ENCODE data around the gene TYMS.

Gene TYMS

DNA sequence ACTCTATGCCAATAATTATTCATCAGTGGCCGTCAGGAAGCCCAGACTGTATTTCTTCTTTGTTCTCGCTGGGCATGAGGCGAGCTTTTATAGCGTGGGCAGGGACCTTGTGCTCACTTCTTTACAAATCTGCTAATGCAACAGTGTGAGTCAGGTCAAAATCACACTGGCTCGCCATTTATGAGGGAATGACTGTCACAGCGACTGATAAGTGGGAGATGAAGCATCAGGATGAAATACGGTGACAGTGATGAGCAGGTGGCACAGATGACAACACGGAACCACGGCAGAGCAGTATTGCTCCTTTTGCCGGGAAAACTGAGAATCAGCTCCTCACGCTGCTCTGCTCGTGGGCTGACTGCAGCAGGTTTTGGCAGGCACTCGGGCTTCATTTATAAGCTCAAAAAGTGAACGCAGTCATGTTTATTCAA is 20.5 kb downstream of the TYMS start:
- no peaks in the 10 kb centered on the region for H3K27me3 ChIP-seq (ENCODE audit: insufficient read depth, poor library complexity, severe bottlenecking)
- no peak overlapping the region for H3K27ac ChIP-seq (replicated peaks)
- no peak for TF ChIP-seq CTCF (IDR thresholded peaks at IDR 0.05; ENCODE audit: insufficient read depth, low read length)
- TF ChIP-seq GABPA (IDR thresholded peaks at IDR 0.05; ENCODE audit: low read depth): no peak
- TF ChIP-seq, protein P1, sequence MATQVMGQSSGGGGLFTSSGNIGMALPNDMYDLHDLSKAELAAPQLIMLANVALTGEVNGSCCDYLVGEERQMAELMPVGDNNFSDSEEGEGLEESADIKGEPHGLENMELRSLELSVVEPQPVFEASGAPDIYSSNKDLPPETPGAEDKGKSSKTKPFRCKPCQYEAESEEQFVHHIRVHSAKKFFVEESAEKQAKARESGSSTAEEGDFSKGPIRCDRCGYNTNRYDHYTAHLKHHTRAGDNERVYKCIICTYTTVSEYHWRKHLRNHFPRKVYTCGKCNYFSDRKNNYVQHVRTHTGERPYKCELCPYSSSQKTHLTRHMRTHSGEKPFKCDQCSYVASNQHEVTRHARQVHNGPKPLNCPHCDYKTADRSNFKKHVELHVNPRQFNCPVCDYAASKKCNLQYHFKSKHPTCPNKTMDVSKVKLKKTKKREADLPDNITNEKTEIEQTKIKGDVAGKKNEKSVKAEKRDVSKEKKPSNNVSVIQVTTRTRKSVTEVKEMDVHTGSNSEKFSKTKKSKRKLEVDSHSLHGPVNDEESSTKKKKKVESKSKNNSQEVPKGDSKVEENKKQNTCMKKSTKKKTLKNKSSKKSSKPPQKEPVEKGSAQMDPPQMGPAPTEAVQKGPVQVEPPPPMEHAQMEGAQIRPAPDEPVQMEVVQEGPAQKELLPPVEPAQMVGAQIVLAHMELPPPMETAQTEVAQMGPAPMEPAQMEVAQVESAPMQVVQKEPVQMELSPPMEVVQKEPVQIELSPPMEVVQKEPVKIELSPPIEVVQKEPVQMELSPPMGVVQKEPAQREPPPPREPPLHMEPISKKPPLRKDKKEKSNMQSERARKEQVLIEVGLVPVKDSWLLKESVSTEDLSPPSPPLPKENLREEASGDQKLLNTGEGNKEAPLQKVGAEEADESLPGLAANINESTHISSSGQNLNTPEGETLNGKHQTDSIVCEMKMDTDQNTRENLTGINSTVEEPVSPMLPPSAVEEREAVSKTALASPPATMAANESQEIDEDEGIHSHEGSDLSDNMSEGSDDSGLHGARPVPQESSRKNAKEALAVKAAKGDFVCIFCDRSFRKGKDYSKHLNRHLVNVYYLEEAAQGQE (IDR thresholded peaks at IDR 0.05; ENCODE audit: insufficient replicate concordance, low read depth): no peak
- no peak for TF ChIP-seq SPI1 (IDR thresholded peaks at IDR 0.05; ENCODE audit: borderline replicate concordance, low read depth)
- 0 out of 2 replicates have a peak, but pooled peaks have one; percentile 5 for TF ChIP-seq POLR2AphosphoS5 (IDR thresholded peaks at IDR 0.05; ENCODE audit: low read depth)
- no peak overlapping the region for H3K4me3 ChIP-seq (replicated peaks; ENCODE audit: insufficient read depth, low read length)
- no peak for DNase-seq (ENCODE audit: low read depth in 1 of 2, low spot score in 1 of 2)

- no peak for DNase-seq (ENCODE audit: low read depth in 1 of 2, low spot score in 1 of 2)
- no peak overlapping the region for H3K4me3 ChIP-seq (replicated peaks; ENCODE audit: insufficient read depth, low read length)
- H3K27ac ChIP-seq (replicated peaks): no peak overlapping the region
Measured at GRCh38 chr18:678482-679182, 21.2 kb downstream of the TYMS start.

DNA sequence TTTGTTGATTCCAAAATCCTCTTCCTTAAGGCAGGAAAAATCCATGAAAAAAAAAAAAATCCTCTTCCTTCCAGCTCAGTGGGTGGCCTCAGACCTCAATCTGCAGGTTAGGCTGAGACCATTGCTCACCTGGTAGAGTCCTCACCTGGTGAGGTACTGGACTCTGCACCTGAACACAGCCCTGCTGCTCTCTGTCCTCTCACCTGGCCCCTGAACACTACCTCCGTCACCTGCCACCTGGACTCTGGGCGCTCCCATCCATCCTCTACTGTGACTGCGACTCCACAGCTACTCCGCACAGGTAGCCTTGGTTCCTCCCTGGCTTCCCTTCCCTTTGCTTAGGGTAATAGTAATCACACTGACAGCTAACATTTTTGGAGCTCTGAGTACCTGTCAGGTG is 22.1 kb downstream of the TYMS start:
- DNase-seq (ENCODE audit: low read depth in 1 of 2, low spot score in 1 of 2): no peak
- H3K4me3 ChIP-seq (replicated peaks; ENCODE audit: insufficient read depth, low read length): no peak overlapping the region
- no peak overlapping the region for H3K27ac ChIP-seq (replicated peaks)
- no peaks in the 10 kb centered on the region for H3K27me3 ChIP-seq (ENCODE audit: insufficient read depth, poor library complexity, severe bottlenecking)
- TF ChIP-seq GABPA (IDR thresholded peaks at IDR 0.05; ENCODE audit: low read depth) (no peak), CTCF (IDR thresholded peaks at IDR 0.05; ENCODE audit: insufficient read depth, low read length) (no peak)
- TF ChIP-seq, protein P1 (IDR thresholded peaks at IDR 0.05; ENCODE audit: insufficient replicate concordance, low read depth): no peak

More at GRCh38 chr18:678482-679182, 21.2 kb downstream of the TYMS start:
- TF ChIP-seq POLR2AphosphoS5 (IDR thresholded peaks at IDR 0.05; ENCODE audit: low read depth) (peak; percentile 50; the same call in 1 of the 2 replicates), GABPA (IDR thresholded peaks at IDR 0.05; ENCODE audit: low read depth) (no peak)
- no peaks in the 10 kb centered on the region for H3K27me3 ChIP-seq (ENCODE audit: insufficient read depth, poor library complexity, severe bottlenecking)

DNA sequence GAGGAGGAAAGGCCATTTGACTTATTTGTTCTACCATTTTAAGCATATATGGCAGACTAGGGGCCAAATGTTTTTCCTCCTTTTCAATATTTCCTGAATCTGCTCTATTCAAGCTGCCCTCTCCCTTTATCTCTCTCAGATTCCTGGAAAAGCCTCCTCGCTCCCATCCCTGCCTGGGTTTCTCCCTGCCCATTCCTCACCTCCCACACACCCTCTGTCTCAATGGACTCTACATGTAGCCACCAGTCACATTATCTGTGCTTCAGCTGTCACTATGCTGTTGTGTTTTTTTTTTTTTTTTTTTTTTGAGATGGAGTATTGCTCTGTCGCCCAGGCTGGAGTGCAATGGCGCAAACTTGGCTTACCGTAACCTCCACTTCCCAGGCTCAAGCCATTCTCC is 22.9 kb downstream of the TYMS start:
- no peak for TF ChIP-seq SPI1 (IDR thresholded peaks at IDR 0.05; ENCODE audit: borderline replicate concordance, low read depth)
- TF ChIP-seq CTCF (IDR thresholded peaks at IDR 0.05; ENCODE audit: insufficient read depth, low read length): no peak
- TF ChIP-seq POLR2AphosphoS5 (IDR thresholded peaks at IDR 0.05; ENCODE audit: low read depth): no peak
- TF ChIP-seq, protein P1 (IDR thresholded peaks at IDR 0.05; ENCODE audit: insufficient replicate concordance, low read depth): no peak
- no peak for TF ChIP-seq GABPA (IDR thresholded peaks at IDR 0.05; ENCODE audit: low read depth)
- no peak for DNase-seq (ENCODE audit: low read depth in 1 of 2, low spot score in 1 of 2)
- Histone ChIP-seq H3K27ac (replicated peaks) (no peak overlapping the region), H3K27me3 (ENCODE audit: insufficient read depth, poor library complexity, severe bottlenecking) (no peaks in the 10 kb centered on the region), H3K4me3 (replicated peaks; ENCODE audit: insufficient read depth, low read length) (no peak overlapping the region)
